Right renal pelvis (tissue), 4 donors: ENCODE data around the gene CACNA1C. TPM values are rescaled to one million over a fixed set of nuclear protein-coding genes. Genes with fewer than 3 reads are reported as not detected.
A peak's percentile ranks its signal among the peaks of the same experiment; 100 is the strongest.

Source experiments
- DNase-seq, 4 donors: peaks; one replicate each; pipeline ENCODE4 v3.0.0-alpha.2; 2013; ENCODE audit warnings: low read depth in 4 of 4, low spot score in 3 of 4, missing footprints in 1 of 4
- polyA plus RNA-seq, 4 donors: library from polyadenylated mRNA; unstranded; fragments of 120-200 nt; gene quantifications; one replicate each; pipeline ENCODE4 v1.2.1, GENCODE V29; 2013; ENCODE audit not compliant: insufficient read length in 4 of 4

Gene CACNA1C
- polyA plus RNA-seq, 4 donors: 7.6 to 8.6 (median 7.9) TPM

DNA sequence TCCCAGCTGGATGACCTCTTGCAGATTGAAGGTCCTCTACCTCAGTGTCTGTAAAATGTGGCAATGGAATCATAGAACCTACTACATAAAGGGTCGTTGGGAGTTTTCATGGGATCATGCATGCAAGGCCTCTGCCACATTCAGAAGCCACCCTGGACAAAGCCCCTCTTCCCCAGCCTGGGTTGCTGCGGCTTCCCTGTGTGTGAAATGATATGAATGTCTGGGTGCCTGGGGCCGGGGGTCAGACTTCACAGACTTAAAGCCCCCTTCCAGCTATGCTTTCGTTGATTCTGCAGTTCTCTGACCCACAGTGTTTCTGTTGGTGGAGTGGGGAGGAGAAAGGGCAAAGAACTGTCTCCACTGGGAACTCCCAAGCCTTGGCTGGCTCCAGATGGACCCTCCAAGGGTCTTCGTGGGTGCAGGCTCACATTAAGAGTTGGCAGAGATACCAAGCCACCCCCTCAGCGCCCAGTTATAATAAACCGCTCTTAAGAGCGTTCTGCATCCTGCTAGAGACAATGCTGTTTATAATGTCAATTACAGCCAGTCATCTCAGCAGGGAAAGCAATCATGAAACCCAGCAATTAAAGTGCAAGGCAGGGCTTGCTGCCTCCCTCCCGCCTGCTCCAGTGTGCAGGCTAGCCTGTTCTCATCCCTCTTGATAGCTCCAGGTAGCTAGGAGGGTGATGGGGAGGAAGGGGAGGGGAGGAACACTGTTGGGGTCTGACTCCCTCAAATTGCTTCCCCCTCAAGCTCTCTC, 531.0 kb downstream of the CACNA1C start:
- DNase-seq: no peak

DNA sequence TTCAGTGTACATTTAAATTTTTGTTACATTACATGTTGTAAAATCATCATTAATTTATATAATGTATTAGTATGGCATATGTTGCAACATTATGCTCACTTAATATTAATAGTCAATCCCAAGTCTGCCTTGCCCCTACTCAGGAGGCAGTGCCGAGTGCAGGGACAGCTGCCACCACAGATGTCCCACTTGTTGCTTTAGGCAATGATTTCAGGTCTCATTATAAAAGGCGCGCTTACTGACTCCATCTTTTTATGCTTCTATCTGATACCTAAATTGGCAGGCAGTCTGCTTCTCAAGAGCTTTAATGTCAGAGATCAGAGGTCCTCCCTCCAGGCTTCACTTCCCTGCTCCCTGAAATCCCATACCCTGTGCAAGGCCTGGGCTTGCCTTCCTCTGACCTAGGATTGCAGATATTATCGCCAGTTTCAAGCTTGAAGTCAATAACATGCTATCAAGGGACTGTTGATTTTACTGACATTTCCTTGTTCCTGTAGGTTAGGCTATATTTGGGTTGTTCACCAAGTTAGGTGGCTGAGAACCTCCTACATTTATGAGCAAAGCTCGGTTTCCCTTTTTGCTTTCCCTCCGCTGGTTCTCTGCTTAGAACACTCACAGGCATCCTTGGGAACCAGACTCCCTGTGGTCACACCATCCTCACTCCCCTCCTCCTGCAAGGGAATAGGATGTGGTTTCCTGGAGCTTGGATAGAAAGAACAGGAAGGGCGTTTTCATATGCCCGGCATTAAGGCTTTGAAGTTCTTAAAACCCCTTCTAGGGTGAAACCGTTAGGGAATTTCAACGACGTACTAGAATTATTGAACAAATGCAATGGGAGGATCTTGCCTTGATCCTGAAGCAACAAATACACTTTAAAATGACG, 533.6 kb downstream of the CACNA1C start:
- no peak for DNase-seq

DNA sequence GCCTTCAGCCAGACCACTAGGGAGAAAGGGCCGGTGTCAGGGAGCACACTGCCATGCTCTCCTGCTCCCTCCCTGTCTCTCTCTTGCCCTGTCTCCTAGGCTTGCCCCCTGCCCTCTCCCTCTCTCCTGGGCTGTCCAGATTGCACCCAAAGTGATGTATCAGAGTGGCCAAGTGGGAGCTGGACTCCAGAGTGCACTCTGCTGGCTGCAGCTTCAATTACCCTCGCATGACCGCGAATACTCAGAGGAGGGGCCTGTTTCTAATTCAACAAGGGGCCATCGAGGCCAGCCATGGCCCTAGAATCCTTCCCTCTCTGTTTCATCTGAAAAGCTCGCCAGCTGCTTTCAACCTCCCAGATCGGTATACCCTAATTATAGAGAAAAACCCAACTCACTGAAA, 535.6 kb downstream of the CACNA1C start:
- no peak for DNase-seq

- no peak for DNase-seq
These were observed 536.6 kb downstream of the CACNA1C start for GRCh38 chr12:2589381-2589780.

- no peak for DNase-seq
These were observed 540.3 kb downstream of the CACNA1C start for GRCh38 chr12:2593045-2593444.

- DNase-seq: no peak
These were observed 543.7 kb downstream of the CACNA1C start for GRCh38 chr12:2596441-2596840.

- DNase-seq: no peak
These were observed 552.5 kb downstream of the CACNA1C start for GRCh38 chr12:2605301-2605700.

- no peak for DNase-seq
These were observed 553.6 kb downstream of the CACNA1C start for GRCh38 chr12:2606186-2606910.

- no peak for DNase-seq
These were observed 555.3 kb downstream of the CACNA1C start for GRCh38 chr12:2607881-2608607.

- no peak for DNase-seq
These were observed 555.8 kb downstream of the CACNA1C start for GRCh38 chr12:2608608-2608945.

GRCh38 chr12:2609020-2609419, 556.2 kb downstream of the CACNA1C start:
- DNase-seq: no peak

- DNase-seq: no peak
These were observed 557.6 kb downstream of the CACNA1C start for GRCh38 chr12:2610358-2610757.

GRCh38 chr12:2613326-2614073, 560.7 kb downstream of the CACNA1C start:
- DNase-seq: no peak

DNA sequence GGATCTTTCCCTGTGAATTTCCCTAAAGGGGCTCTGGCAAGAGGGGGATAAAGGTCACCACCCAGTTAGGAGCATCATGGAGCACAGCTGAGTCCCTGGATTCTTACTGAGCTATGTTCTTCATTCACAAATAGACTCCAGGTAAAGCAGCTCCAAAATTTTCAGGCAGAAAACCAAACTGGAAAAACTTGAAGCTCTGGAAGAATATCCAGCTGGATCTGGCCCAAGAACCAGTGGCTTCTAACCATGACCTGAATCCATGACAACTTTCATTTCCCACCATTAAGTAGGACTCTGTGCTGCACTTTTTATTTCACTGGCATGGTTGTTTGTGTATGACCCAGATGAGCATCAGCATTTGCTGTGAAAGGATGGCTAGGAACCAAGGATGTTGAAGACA, 561.6 kb downstream of the CACNA1C start:
- no peak for DNase-seq

DNA sequence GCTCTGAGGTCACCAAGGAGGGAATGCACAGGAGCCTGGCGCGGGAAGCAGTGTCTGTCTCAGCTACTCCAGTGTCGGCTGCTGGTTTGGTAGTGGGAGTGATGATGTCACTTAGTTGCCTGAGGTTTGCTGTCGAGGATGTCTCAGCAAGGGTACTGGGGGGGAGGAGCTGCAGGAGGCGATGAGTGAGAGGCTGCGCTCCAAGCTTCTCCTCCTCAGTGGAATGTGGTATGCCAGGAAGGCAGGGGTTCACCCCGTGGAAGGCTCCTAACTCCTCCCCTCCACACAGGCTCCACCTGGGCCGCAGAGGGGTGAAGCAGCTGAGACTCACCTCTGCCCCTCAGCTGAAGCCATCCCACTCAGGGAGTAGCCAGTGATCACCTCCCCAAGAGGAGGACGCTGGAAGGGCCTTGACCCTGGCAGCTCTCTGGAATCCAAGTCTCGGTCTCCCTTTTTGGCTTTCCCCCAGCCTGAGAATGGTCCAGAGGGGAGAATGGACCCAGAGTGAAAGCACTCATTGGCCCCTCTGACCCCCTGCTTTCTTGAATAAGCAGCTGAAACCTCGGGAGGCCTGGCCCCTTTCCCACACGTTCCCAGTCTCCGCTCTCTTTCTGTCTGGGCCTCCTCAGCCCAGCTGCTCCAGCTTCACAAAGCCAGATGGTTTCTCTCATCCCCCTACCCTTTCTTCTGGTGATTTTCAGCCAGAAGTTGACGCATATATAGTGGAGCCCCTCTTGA, 563.0 kb downstream of the CACNA1C start:
- peak; percentile 56 to 66 (median 58) for DNase-seq

DNA sequence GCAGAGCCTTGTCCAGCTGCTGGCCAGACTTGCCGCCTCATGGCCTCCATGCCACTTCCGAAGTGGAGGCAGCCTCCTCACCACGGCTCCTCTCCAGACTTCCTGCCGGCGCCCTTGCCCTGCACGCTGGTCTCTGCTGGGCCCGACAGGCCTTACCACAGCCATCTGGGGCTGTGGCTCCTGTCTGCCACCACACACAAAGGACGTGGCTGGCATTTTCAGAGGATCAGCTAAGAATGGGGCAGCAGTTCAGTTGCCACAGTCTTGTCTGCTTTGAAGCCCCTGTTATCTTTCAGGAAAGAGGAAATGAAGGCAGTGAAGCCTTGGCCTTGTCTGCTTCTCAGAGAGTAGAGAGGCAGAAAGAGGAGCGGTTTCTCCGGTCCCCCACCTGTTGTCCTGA, 564.0 kb downstream of the CACNA1C start:
- no peak for DNase-seq

DNA sequence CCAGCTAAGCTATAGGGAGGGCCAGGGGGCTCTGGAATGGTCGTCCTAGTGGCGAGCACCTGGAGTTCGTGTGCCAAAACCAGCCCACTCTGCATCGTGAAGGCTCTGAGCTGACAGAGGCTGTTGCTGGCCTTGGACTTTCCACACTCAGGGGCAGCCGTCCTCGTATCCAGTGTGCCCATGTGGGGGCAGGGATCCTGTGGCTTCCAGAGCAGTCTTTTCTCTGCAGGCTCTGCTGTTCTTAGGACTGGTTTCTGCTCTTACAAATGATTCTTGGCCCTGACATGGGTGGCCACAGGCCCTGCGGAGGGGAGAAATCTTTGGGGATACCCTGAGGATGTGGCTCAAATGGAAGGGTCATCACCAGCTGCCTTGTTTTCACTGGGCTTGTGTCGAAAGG, 564.6 kb downstream of the CACNA1C start:
- DNase-seq: no peak

DNA sequence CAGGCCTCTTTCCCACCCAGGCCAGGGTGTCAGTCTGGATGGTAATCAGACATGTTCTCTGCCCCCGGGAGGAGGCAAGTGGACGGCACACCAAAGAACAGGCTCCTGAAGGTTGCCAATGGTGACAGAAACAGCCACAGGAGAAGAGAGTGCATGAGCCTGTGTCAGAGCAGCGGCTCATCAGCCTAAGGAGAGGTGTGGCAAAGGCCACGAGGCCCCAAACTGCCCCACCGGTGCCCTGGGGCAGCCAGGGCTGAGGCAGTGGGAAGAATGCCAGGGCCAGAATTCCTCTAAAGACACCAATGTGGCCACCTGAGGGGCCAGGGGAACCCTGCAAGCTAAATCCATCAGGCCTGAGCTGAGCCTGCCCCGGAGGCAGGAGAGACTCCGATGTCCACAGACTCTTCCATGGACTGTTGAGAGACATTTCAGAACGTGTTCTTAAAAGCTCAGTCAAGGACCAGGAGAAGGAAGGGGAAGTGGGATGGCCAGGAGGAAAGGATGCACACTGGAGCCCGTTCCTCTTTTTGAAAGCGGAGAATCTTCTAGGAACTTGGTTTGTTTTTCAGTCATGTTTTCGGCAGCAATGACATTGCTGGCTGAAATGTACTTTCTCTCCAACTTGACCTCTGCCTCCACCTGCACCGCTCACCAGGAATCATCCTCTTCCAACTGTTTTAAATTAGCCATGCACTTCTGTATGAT, 565.7 kb downstream of the CACNA1C start:
- DNase-seq: no peak

GRCh38 chr12:2619136-2619535, 566.3 kb downstream of the CACNA1C start:
- no peak for DNase-seq
